ENCODE data around the gene DCLK2. TPM values are rescaled to one million over a fixed set of nuclear protein-coding genes. Genes with fewer than 3 reads are reported as not detected.

The DCLK2 gene
- total RNA-seq, 1 donor from 2014 or later = 12.6 TPM

DNA sequence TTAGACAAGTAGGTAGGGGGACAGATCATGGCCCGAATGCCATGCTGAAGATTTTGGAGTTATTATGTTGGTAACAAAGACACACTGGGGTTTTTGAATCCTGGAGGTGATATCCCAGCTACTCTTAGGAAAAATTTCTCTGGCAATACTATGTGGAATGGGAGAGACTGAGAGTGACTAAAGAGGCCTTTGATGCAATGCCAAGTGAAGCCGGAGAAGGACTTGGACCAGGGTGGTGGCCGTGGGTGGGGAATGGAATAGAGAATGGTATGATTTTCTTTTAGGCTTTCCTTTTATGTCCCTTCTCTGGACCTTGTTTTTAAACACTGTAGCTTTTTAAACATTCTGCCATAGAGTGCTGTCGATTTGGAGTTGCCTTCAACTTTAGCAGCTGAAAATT, 141.6 kb downstream of the DCLK2 start:
- Mint-ChIP-seq H3K36me3 (ENCODE audit: unreplicated experiment) (peaks cover 9% of the 10 kb centered on the region), H3K4me1 (ENCODE audit: unreplicated experiment) (peaks cover 33% of the 10 kb centered on the region), H3K27me3 (ENCODE audit: unreplicated experiment) (no peaks in the 10 kb centered on the region), H3K4me3 (ENCODE audit: unreplicated experiment) (no peak overlapping the region), H3K9me3 (ENCODE audit: unreplicated experiment) (no peaks in the 10 kb centered on the region), H3K27ac (ENCODE audit: unreplicated experiment) (no peak overlapping the region)
- TF ChIP-seq, protein P1, sequence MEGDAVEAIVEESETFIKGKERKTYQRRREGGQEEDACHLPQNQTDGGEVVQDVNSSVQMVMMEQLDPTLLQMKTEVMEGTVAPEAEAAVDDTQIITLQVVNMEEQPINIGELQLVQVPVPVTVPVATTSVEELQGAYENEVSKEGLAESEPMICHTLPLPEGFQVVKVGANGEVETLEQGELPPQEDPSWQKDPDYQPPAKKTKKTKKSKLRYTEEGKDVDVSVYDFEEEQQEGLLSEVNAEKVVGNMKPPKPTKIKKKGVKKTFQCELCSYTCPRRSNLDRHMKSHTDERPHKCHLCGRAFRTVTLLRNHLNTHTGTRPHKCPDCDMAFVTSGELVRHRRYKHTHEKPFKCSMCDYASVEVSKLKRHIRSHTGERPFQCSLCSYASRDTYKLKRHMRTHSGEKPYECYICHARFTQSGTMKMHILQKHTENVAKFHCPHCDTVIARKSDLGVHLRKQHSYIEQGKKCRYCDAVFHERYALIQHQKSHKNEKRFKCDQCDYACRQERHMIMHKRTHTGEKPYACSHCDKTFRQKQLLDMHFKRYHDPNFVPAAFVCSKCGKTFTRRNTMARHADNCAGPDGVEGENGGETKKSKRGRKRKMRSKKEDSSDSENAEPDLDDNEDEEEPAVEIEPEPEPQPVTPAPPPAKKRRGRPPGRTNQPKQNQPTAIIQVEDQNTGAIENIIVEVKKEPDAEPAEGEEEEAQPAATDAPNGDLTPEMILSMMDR (IDR thresholded peaks at IDR 0.05) = no peak
- DNase-seq (ENCODE audit: extremely low spot score, unreplicated experiment) = no peak

DNA sequence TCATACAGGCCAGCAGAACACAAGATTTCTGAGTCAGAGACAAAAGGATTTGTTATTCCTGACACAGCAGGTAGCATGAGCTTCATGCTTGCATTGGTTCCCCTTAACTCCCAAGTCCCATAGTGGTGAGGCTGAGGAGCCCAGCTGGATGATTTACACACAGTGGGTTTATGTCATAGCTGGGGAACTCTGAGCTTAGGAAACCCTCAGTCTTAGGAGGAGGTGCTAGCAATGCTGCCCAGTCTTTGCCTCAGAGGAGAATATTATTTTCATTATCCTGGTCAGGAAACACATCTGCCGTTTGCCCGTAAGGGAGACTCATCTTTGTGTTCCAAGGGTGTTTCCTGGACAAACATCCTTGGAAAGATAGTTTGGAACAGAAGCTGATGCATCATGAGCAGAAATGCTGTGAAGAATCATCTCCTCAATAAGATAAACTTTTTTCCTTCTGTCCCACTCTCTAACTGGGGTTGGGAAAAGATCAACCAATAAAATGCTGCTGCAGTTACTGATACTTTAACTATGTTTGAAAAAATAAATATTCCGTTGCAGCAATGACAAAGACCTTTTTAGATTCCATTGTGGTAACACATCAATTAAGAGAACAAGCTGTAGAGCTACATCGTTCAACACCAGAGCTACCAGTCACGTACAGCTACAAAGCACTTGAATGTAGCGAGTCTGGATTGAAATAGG, 146.8 kb downstream of the DCLK2 start:
- Mint-ChIP-seq H3K27me3 (ENCODE audit: unreplicated experiment) (no peaks in the 10 kb centered on the region), H3K9me3 (ENCODE audit: unreplicated experiment) (no peaks in the 10 kb centered on the region), H3K36me3 (ENCODE audit: unreplicated experiment) (peaks cover 9% of the 10 kb centered on the region), H3K4me1 (ENCODE audit: unreplicated experiment) (peaks cover 42% of the 10 kb centered on the region), H3K4me3 (ENCODE audit: unreplicated experiment) (peak overlapping the region; percentile 45), H3K27ac (ENCODE audit: unreplicated experiment) (peak overlapping the region; percentile 95)
- DNase-seq (ENCODE audit: extremely low spot score, unreplicated experiment) = no peak
- TF ChIP-seq, protein P1 (IDR thresholded peaks at IDR 0.05) = no peak

DNA sequence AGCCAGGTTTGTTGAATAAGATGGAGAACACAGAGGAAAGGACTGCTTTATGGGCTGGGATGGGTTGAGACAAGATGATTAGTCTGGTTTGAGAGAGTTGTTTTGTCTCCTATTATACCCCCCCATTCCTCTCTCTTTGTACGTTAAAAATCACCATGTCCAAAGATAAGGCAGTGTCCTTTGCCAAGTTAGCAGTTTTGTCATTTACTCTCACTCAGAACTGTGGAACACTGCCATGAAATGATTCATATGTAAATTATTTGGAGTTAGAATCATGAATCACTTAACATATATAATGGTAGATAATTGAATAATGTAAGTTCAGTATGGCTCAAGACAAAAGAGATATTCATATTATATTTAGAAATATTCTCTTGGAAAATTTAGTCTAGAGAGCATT, 151.3 kb downstream of the DCLK2 start:
- H3K4me1 Mint-ChIP-seq (ENCODE audit: unreplicated experiment) = peaks cover 65% of the 10 kb centered on the region
- H3K27ac Mint-ChIP-seq (ENCODE audit: unreplicated experiment) = peak overlapping the region; percentile 35
- H3K9me3 Mint-ChIP-seq (ENCODE audit: unreplicated experiment) = no peaks in the 10 kb centered on the region
- TF ChIP-seq, protein P1 (IDR thresholded peaks at IDR 0.05) = no peak
- H3K4me3 Mint-ChIP-seq (ENCODE audit: unreplicated experiment) = no peak overlapping the region
- no peak for DNase-seq (ENCODE audit: extremely low spot score, unreplicated experiment)
- H3K36me3 Mint-ChIP-seq (ENCODE audit: unreplicated experiment) = peaks cover 21% of the 10 kb centered on the region
- no peaks in the 10 kb centered on the region for H3K27me3 Mint-ChIP-seq (ENCODE audit: unreplicated experiment)

DNA sequence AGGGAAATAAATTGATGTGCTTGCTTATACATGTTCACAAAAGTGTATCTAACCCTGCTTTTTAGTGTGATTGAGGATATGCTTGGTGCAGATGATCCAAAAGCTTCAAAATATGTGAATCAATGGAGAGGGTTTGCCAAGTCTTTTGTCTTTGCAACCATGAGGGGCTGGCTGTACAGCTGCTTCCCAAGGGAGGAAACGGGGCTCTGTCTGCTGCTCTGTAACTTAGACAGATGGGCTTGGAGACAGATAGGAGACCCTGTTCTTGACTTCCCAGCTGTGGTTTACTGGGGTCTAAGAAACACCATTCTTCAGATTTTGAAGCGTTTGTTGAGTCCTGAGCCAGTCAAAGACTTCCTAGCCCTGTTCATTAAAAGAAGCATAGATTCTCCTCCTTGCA, 152.3 kb downstream of the DCLK2 start:
- no peak overlapping the region for H3K27ac Mint-ChIP-seq (ENCODE audit: unreplicated experiment)
- peaks cover 66% of the 10 kb centered on the region for H3K4me1 Mint-ChIP-seq (ENCODE audit: unreplicated experiment)
- TF ChIP-seq, protein P1 (IDR thresholded peaks at IDR 0.05) = no peak
- H3K4me3 Mint-ChIP-seq (ENCODE audit: unreplicated experiment) = no peak overlapping the region
- no peaks in the 10 kb centered on the region for H3K27me3 Mint-ChIP-seq (ENCODE audit: unreplicated experiment)
- no peak for DNase-seq (ENCODE audit: extremely low spot score, unreplicated experiment)
- no peaks in the 10 kb centered on the region for H3K9me3 Mint-ChIP-seq (ENCODE audit: unreplicated experiment)
- peaks cover 22% of the 10 kb centered on the region for H3K36me3 Mint-ChIP-seq (ENCODE audit: unreplicated experiment)

DNA sequence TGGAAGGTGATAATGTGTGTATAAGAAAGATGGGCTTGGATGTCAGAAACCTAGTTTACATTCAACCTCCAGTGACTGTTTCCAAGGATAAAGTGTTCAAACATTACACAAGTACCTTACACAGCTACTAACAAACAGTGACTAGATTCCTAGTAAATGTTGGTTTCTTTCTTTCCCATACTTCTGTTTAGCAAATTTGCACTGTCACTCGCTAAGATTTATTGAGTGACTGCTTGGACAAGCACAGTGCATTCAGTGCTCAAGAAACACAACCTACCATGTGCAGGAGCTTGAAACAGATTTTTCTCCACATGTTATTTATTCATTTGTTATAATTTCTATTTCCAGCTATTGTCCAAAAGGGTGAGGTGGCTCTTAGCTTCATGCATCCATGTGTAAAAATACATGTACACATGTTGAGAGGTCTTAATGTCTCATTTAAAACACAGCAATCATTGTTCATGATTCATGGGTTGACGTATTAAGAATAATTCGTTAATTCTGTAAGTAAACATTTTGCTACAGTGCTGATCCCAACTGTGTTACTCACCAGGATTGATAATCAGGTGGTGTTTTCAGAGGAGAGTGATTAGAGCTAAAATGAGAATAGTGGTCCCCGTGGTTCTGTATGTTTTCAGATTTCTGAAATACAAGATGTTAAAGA, 153.0 kb downstream of the DCLK2 start:
- no peak overlapping the region for H3K4me3 Mint-ChIP-seq (ENCODE audit: unreplicated experiment)
- no peaks in the 10 kb centered on the region for H3K27me3 Mint-ChIP-seq (ENCODE audit: unreplicated experiment)
- peaks cover 66% of the 10 kb centered on the region for H3K4me1 Mint-ChIP-seq (ENCODE audit: unreplicated experiment)
- peak overlapping the region; percentile 63 for H3K27ac Mint-ChIP-seq (ENCODE audit: unreplicated experiment)
- peaks cover 22% of the 10 kb centered on the region for H3K36me3 Mint-ChIP-seq (ENCODE audit: unreplicated experiment)
- DNase-seq (ENCODE audit: extremely low spot score, unreplicated experiment) = no peak
- H3K9me3 Mint-ChIP-seq (ENCODE audit: unreplicated experiment) = no peaks in the 10 kb centered on the region
- TF ChIP-seq, protein P1 (IDR thresholded peaks at IDR 0.05) = no peak
